ENCODE results near the gene STMN1. TPM values are rescaled to one million over a fixed set of nuclear protein-coding genes. Genes with fewer than 3 reads are reported as not detected.

STMN1 gene
- total RNA-seq, 1 donor from 2014 or later: 2,298 TPM

DNA sequence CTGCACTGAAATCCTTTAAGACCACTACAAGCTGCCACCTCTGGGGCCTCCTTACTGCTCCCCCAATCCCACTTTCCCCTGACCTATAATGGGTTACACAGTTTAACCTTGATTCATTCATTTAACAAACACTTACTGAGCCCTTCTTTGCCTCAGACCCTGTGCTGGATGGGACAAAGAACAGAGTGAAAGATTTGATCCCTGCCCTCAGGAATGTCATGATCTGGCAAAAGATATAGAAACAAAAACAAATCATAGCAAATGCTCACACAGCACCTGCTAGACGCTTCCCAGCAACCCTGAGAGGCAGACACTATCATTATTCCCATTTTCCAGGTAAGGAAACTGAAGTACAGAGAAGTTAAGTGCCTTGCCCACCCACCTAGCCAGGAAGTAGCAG lies 39.9 kb downstream of the STMN1 start:
- Mint-ChIP-seq H3K36me3 (ENCODE audit: unreplicated experiment) (peaks cover 5% of the 10 kb centered on the region), H3K27me3 (ENCODE audit: unreplicated experiment) (peaks cover 3% of the 10 kb centered on the region), H3K9me3 (ENCODE audit: unreplicated experiment) (peaks cover 1% of the 10 kb centered on the region), H3K4me1 (ENCODE audit: low read depth, unreplicated experiment) (peaks cover 10% of the 10 kb centered on the region), H3K27ac (ENCODE audit: unreplicated experiment) (no peak overlapping the region), H3K4me3 (ENCODE audit: unreplicated experiment) (no peak overlapping the region)
- DNase-seq: no peak
- TF ChIP-seq, protein P1, sequence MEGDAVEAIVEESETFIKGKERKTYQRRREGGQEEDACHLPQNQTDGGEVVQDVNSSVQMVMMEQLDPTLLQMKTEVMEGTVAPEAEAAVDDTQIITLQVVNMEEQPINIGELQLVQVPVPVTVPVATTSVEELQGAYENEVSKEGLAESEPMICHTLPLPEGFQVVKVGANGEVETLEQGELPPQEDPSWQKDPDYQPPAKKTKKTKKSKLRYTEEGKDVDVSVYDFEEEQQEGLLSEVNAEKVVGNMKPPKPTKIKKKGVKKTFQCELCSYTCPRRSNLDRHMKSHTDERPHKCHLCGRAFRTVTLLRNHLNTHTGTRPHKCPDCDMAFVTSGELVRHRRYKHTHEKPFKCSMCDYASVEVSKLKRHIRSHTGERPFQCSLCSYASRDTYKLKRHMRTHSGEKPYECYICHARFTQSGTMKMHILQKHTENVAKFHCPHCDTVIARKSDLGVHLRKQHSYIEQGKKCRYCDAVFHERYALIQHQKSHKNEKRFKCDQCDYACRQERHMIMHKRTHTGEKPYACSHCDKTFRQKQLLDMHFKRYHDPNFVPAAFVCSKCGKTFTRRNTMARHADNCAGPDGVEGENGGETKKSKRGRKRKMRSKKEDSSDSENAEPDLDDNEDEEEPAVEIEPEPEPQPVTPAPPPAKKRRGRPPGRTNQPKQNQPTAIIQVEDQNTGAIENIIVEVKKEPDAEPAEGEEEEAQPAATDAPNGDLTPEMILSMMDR (IDR thresholded peaks at IDR 0.05; ENCODE audit: partially characterized antibody, unreplicated experiment): no peak

DNA sequence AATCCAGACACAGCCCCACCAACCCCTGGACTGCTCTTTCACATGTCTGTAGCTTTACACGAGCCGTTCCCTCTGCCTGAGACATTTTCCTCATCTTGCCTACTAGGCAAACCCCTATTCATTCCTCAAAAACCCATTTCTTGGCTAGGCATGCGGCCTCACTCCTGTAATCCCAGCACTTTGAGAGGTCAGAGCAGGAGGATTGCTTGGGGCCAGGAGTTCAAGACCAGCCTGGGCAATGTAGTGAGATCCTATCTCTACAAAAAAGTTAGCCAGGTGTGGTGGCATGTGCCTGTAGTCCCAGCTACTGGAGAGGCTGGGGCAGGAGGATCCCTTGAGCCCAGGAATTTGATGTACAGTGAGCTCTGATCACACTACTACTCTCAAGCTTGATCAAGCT lies 41.8 kb downstream of the STMN1 start:
- peaks cover 1% of the 10 kb centered on the region for H3K9me3 Mint-ChIP-seq (ENCODE audit: unreplicated experiment)
- H3K36me3 Mint-ChIP-seq (ENCODE audit: unreplicated experiment): peaks cover 5% of the 10 kb centered on the region
- H3K27ac Mint-ChIP-seq (ENCODE audit: unreplicated experiment): no peak overlapping the region
- H3K4me1 Mint-ChIP-seq (ENCODE audit: low read depth, unreplicated experiment): peaks cover 7% of the 10 kb centered on the region
- H3K4me3 Mint-ChIP-seq (ENCODE audit: unreplicated experiment): no peak overlapping the region
- DNase-seq: no peak
- TF ChIP-seq, protein P1 (IDR thresholded peaks at IDR 0.05; ENCODE audit: partially characterized antibody, unreplicated experiment): no peak
- H3K27me3 Mint-ChIP-seq (ENCODE audit: unreplicated experiment): peaks cover 5% of the 10 kb centered on the region

GRCh38 chr1:25863486-25864262 lies 42.5 kb downstream of the STMN1 start:
- Mint-ChIP-seq H3K27me3 (ENCODE audit: unreplicated experiment) (peaks cover 5% of the 10 kb centered on the region), H3K9me3 (ENCODE audit: unreplicated experiment) (peaks cover 1% of the 10 kb centered on the region), H3K4me1 (ENCODE audit: low read depth, unreplicated experiment) (peaks cover 7% of the 10 kb centered on the region), H3K36me3 (ENCODE audit: unreplicated experiment) (peaks cover 5% of the 10 kb centered on the region), H3K4me3 (ENCODE audit: unreplicated experiment) (no peak overlapping the region), H3K27ac (ENCODE audit: unreplicated experiment) (no peak overlapping the region)
- no peak for DNase-seq
- TF ChIP-seq, protein P1 (IDR thresholded peaks at IDR 0.05; ENCODE audit: partially characterized antibody, unreplicated experiment): no peak

- peaks cover 5% of the 10 kb centered on the region for H3K4me1 Mint-ChIP-seq (ENCODE audit: low read depth, unreplicated experiment)
- no peak for DNase-seq
- peaks cover 5% of the 10 kb centered on the region for H3K36me3 Mint-ChIP-seq (ENCODE audit: unreplicated experiment)
- H3K4me3 Mint-ChIP-seq (ENCODE audit: unreplicated experiment): no peak overlapping the region
- TF ChIP-seq, protein P1 (IDR thresholded peaks at IDR 0.05; ENCODE audit: partially characterized antibody, unreplicated experiment): no peak
- peaks cover 1% of the 10 kb centered on the region for H3K9me3 Mint-ChIP-seq (ENCODE audit: unreplicated experiment)
- H3K27ac Mint-ChIP-seq (ENCODE audit: unreplicated experiment): no peak overlapping the region
- H3K27me3 Mint-ChIP-seq (ENCODE audit: unreplicated experiment): peaks cover 5% of the 10 kb centered on the region
Observed at GRCh38 chr1:25862785-25863485, 43.3 kb downstream of the STMN1 start.
